GM21619 (cell line): ENCODE measurements around the gene ATP1B2.
"Not testable (repeated sequence)": the region's sequence is repeated elsewhere in the genome, so short reads cannot be mapped to it uniquely, and the experiment has no call there.

Source experiments
- ATAC-seq: cut with Tn5 transposase; IDR thresholded peaks from one replicate; pipeline ENCODE4 v1.9.1; 2021; ENCODE audit not compliant: unreplicated experiment

ATP1B2 gene

GRCh38 chr17:7650509-7651096 is at the start of gene ATP1B2:
Gene ATP1B2 (plus strand): TSS chr17:7650926. CDS start chr17:7651519, 593 bp downstream.
- no peak for ATAC-seq

GRCh38 chr17:7606280-7606679 is 44.4 kb upstream of the ATP1B2 start:
- ATAC-seq: no peak

- no peak for ATAC-seq
Observed at GRCh38 chr17:7610641-7611040, 40.1 kb upstream of the ATP1B2 start.

- no peak for ATAC-seq
Observed at GRCh38 chr17:7611635-7612293, 39.0 kb upstream of the ATP1B2 start.

- ATAC-seq: no peak
Observed at GRCh38 chr17:7612294-7612640, 38.5 kb upstream of the ATP1B2 start.

- no peak for ATAC-seq
Observed at GRCh38 chr17:7613769-7614424, 36.8 kb upstream of the ATP1B2 start.

- peak; percentile 85 for ATAC-seq
Observed at GRCh38 chr17:7614425-7615264, 36.1 kb upstream of the ATP1B2 start, which contains the start of gene FXR2. Gene FXR2 (minus strand): TSS chr17:7614897. CDS start chr17:7614532, 365 bp downstream.

GRCh38 chr17:7615265-7615747 is 35.4 kb upstream of the ATP1B2 start:
- ATAC-seq: no peak

- no peak for ATAC-seq
Observed at GRCh38 chr17:7618608-7619007, 32.1 kb upstream of the ATP1B2 start.

GRCh38 chr17:7620835-7621234 is 29.9 kb upstream of the ATP1B2 start:
- no peak for ATAC-seq

- no peak for ATAC-seq
Observed at GRCh38 chr17:7623661-7624060, 27.1 kb upstream of the ATP1B2 start.

GRCh38 chr17:7625749-7626148 is 25.0 kb upstream of the ATP1B2 start:
- not testable (repeated sequence) for ATAC-seq

- ATAC-seq: no peak
Observed at GRCh38 chr17:7626307-7626706, 24.4 kb upstream of the ATP1B2 start.

GRCh38 chr17:7626956-7627249 is 23.8 kb upstream of the ATP1B2 start:
- ATAC-seq: no peak

GRCh38 chr17:7627250-7628121 is 23.2 kb upstream of the ATP1B2 start, which contains the start of gene SAT2:
Gene SAT2 (minus strand): TSS chr17:7627821. CDS start chr17:7627635, 186 bp downstream.
- peak; percentile 89 for ATAC-seq

- ATAC-seq: no peak
Observed at GRCh38 chr17:7629939-7630571, 20.7 kb upstream of the ATP1B2 start, which contains the start of gene SHBG. Gene SHBG (plus strand): TSS chr17:7630135. CDS start chr17:7630173, 38 bp downstream.

- no peak for ATAC-seq
Observed at GRCh38 chr17:7631398-7632380, 19.0 kb upstream of the ATP1B2 start.

- no peak for ATAC-seq
Observed at GRCh38 chr17:7632492-7632894, 18.2 kb upstream of the ATP1B2 start.

GRCh38 chr17:7633093-7633492 is 17.6 kb upstream of the ATP1B2 start:
- no peak for ATAC-seq
